Stimulated activated CD4-positive, alpha-beta T cell treated with anti-CD3 and anti-CD28 coated beads, TNF-alpha, amount 100 ng/mL, for 48 hours (primary cell): Measurements from ENCODE around the gene TRPV5.

Source experiments
- DNase-seq, 3 donors: peaks; one replicate each; pipeline ENCODE4 v3.0.0-alpha.2; 2020; ENCODE audit warnings: low read depth in 3 of 3

The TRPV5 gene

DNA sequence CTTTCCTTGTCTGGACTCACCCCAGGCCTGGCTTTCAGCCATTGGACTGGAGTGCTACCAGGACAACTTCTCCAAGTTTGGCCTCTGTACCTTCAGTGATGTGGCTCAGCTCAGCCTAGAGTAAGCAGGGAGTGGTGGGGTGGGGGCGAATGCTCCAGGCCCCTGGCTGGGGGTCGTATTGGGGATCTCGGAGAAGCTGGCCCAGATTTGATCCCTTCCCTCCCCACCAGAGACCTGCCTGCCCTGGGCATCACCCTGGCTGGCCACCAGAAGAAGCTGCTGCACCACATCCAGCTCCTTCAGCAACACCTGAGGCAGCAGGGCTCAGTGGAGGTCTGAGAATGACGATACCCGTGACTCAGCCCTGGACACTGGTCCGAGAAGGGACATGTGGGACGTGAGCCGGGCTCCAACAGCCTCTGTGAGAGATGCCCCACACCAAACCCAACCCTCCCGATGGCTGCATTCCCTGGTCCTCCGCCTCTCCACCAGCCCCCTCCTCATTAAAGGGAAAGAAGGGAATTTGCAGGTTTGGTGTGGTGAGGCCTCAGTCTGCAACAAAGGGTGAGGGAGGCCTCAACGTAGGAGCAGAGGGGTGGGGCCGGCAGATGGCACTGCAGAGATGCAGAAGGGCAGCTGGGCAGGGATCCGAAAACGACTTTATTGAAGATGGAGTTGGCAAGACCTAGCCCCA is 62.8 kb downstream of the TRPV5 start:
- no peak for DNase-seq

DNA sequence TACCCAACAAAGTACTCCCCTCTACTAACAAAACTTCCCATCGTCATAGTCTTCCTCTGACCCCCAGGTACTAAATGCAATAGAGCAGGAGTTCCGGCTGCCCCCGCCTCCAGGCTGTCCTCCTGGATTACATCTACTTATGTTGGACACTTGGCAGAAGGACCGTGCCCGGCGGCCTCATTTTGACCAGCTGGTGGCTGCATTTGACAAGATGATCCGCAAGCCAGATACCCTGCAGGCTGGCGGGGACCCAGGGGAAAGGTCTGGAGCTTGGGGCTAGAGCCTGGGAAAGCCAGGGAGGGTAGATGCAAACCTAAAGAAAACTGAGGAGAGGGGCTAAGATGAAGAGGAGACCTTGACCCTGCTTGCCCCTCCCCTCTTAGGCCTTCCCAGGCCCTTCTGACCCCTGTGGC is 63.4 kb downstream of the TRPV5 start:
- DNase-seq: no peak

DNA sequence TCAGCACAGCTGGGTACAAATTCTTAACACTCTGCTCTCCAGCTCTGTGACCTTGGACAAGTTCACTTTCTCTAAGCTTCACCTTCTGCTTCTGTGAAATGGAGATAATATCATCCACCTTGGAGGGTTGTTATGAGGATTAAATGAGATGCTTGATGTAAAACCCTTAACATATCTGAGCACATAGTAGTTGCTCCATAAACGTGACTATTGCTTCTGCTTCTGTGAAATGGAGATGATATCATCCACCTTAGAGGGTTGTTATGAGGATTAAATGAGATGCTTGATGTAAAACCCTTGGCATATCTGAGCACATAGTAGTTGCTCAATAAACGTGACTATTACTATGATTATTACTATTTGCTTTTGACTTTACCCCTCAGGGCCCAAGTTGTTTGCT is 64.1 kb downstream of the TRPV5 start:
- DNase-seq: no peak

DNA sequence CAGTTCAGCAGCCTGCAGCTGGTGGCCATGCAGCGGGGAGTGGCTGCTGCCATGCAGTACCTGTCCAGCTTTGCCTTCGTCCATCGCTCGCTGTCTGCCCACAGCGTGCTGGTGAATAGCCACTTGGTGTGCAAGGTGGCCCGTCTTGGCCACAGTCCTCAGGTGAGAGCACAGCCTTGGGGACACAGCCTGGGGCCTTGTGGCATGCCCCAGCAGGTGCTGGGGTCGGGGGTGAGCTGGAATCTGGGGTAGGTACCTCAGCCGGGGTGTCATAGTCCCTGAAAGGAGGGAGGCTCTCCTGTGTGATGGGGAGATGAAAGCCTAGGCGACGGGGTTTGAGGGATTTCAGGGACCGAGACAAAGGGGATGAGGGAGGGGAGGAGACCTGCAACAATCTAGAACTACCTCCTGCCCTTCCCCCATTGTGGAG is 64.5 kb downstream of the TRPV5 start:
- no peak for DNase-seq

DNA sequence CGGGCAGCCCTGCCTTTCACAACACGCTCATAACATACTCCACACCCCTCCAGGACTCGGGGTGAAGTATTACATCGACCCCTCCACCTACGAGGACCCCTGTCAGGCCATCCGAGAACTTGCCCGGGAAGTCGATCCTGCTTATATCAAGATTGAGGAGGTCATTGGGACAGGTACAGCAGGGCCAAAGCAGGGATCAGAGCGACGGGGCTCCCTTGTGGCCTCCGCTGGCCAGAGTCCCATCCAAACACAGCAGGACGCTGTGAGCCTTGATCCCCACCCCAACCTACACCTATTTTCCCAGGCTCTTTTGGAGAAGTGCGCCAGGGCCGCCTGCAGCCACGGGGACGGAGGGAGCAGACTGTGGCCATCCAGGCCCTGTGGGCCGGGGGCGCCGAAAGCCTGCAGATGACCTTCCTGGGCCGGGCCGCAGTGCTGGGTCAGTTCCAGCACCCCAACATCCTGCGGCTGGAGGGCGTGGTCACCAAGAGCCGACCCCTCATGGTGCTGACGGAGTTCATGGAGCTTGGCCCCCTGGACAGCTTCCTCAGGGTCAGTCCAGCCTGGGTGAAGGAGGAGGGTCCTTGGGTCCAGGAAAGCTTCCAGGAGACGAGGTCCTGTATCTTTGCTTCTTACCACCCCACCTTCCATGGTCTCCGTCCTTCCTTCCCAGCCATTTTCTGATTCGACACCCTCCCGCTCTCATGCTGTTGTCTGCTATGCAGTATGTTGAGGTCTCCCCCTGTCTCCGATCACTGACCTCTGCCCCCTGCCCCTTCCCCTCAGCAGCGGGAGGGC is 65.2 kb downstream of the TRPV5 start:
- no peak for DNase-seq

DNA sequence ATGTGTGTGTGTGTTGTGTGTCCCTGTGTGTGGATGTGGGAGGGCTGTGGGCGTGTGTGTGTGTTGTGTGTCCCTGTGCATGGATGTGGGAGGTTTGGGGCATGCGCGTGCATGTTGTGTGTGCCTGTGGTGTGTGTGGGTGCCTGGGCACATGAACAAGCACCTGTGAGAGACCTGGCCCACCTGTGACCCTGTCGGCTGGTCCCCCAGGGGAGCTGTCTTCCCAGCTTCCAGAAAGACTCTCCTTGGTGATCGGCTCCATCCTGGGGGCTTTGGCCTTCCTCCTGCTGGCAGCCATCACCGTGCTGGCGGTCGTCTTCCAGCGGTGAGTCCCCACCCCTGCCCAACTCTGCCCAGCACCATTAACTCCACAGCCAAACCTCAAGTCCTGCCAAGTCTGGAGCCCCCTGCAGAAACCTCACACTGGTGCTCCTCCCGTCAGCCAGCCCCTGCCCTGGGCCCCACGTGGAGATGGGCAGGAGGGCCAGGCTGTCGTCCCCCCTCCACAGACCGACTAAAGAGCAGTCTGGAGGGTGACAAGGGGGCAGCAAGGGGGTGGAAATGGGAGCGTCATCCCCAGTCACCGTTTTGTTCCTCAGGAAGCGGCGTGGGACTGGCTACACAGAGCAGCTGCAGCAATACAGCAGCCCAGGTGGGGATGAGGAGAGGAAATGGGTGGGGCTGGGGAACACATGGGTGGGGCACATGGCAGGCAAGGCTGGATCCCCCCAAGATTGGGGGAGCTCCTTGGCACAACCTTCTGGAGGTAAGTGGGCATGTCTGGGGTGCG is 66.0 kb downstream of the TRPV5 start:
- no peak for DNase-seq

DNA sequence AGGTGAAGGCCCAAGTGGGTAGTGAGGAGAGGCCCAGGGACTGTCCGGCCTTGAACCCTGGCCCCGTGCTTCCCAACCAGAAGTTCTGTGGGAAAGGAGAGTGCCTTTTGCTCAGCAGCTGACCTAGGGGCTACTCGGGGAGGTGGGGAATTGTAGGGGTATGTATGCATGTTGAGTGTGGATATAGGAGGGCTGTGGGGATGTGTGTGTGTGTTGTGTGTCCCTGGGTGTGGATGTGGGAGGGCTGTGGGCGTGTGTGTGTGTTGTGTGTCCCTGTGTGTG is 66.5 kb downstream of the TRPV5 start:
- no peak for DNase-seq

DNA sequence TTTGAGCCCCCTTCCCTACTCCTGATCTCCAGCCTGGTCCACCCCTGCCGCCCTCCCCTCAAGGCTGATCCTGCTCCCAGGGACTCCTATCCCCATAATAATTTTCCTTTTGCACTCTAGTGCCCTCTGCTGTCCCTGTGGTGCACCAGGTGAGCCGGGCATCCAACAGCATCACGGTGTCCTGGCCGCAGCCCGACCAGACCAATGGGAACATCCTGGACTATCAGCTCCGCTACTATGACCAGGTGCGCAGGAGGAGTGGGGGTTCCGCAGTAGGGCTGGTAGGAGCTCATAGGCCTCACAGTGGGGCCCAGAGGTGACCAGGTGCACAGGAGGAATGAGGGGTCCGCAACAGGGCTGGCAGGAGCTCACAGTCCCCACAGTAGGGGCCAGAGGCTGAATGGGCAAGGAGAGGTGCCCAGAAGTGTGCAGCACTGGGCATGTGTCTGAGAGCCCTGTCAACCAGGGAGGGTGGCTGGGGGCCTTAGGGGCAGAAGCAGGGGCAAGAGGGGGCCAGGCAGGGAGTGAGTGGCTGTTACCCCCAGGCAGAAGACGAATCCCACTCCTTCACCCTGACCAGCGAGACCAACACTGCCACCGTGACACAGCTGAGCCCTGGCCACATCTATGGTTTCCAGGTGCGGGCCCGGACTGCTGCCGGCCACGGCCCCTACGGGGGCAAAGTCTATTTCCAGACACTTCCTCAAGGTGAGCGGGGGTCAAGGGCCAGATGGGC is 67.0 kb downstream of the TRPV5 start:
- no peak for DNase-seq

DNA sequence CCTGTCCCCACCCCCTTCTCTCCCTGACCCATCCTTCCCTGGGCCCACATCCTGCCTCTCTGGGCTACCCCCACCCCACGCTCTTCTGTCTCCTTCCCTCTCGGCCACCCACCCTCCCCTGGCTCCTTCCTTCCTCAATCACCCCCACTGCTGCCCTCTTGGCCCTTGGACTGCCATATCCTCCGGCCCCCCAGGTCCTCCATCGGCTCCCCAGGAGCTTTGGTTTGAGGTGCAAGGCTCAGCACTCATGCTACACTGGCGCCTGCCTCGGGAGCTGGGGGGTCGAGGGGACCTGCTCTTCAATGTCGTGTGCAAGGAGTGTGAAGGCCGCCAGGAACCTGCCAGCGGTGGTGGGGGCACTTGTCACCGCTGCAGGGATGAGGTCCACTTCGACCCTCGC is 67.8 kb downstream of the TRPV5 start:
- no peak for DNase-seq

DNA sequence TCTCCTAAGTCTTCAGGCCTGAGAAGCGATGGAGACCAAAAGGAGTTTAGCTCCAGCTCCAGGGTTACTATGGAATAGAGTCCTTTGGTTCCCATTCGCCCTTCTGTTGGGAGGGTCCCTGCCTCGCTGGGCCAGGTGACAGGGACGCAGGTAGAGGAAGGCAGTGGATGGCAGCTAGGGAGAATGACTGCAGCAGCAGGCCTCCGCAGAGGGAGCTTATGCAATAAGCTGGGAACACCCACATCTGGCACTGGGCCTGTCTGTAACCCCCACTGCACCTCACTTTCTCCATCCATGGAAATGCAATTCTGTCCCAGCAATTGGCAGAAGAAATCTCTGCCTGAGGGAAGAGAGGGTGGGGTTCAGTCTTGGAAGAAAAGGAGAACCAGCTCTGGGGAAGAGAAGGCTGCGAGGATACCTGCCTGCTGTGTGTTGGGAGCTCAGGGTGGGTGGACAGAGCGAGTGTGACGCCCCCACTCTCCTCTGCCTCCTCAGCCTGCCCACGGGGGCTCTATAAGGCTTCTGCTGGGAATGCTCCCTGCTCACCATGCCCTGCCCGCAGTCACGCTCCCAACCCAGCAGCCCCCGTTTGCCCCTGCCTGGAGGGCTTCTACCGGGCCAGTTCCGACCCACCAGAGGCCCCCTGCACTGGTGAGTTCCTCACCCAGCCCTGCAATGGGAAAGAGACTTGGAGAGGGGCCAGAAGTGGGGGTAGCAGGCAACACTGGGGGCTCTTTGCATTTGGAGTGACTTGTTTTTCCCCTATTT is 68.4 kb downstream of the TRPV5 start:
- DNase-seq: no peak

DNA sequence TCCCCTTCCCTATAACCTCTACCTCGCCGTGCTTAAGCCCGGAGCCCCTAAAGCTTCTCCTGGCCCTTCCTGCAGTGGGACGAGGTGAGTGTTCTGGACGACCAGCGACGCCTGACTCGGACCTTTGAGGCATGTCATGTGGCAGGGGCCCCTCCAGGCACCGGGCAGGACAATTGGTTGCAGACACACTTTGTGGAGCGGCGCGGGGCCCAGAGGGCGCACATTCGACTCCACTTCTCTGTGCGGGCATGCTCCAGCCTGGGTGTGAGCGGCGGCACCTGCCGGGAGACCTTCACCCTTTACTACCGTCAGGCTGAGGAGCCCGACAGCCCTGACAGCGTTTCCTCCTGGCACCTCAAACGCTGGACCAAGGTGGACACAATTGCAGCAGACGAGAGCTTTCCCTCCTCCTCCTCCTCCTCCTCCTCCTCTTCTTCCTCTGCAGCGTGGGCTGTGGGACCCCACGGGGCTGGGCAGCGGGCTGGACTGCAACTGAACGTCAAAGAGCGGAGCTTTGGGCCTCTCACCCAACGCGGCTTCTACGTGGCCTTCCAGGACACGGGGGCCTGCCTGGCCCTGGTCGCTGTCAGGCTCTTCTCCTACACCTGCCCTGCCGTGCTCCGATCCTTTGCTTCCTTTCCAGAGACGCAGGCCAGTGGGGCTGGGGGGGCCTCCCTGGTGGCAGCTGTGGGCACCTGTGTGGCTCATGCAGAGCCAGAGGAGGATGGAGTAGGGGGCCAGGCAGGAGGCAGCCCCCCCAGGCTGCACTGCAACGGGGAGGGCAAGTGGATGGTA is 69.5 kb downstream of the TRPV5 start:
- no peak for DNase-seq

DNA sequence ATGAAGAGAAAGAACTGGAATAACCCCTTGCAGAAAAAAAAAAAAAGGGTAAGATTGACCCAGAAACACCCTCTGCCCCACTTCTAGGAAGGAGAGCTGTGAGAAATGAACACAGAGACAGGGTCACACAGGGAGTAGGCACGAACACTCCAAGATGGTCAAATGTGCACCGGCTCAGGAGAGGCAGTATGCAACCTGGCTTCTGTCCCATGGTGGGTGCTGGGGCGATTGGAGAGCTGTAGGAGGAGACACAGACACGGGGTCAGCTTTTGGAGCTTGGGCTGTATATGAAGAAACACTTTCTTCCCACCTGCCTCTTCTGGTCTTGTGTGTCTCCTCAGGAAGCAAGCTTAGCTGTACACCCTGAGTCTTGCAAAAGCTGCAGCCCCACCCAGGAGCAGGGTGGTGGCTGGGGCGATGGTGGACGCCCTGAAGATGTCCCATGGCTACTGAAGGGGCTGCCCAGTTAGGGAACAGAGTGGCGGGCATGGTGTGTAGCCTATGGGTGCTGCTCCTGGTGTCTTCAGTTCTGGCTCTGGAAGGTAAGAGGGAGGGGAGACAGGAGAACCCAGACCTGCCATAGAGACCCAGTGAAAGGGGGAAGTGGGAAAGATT is 70.7 kb downstream of the TRPV5 start:
- DNase-seq: no peak

DNA sequence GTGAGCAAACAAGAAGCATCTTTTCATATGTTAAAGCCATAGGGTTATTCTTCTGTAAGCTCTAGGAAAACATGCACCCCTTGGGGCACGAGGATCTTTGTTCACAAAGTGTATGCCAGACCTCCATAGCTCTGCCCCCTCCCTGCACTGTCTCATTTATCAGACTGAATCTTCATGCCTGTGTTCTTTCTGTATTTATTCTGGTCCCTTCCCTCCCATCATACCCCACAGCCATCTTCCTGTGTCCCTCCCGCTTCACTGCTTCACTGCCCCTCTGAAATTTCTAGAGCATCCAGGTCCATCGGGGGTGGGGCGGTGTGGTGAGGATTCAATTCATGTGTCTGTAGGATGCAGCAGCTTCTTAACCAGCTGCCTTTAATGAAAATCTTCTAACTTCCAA is 71.2 kb downstream of the TRPV5 start:
- no peak for DNase-seq

DNA sequence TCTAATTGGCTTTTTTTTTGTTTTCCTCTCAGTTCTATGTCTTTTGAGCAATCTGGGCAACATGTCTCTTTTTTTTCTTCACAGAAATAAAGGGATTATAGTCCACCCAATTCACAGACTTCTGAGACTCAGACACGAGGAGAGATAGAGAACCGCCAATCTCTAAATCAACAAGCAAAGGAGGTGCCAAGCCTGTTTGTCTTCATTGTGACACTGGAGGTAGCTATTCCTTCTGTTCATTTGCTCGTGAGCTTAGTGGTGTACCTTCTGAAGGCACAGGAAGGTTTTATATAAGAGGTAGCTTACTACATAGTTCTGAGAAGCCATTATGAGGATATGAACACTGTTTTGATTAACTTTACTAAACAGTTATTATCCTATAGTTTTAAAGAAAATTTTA is 72.6 kb downstream of the TRPV5 start:
- DNase-seq: no peak

DNA sequence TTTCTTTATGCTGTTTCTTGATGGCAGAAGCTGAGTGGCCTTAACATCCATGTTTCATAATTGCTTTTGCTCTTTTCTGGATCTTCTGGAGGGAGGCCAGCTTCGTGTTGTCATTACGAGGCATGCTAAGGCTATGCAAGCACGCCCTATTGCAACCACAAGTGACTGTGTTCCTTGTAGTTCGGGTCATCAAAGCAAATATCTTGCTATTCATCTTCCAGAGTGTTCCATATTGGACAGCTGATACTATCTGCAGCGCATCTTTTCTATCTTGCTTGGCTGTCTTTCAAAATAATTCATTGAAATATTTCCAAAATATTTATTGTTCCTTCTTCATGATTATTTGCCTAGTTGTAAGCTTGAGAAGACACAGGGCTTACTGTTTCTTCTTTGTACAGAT is 73.7 kb downstream of the TRPV5 start:
- DNase-seq: no peak

DNA sequence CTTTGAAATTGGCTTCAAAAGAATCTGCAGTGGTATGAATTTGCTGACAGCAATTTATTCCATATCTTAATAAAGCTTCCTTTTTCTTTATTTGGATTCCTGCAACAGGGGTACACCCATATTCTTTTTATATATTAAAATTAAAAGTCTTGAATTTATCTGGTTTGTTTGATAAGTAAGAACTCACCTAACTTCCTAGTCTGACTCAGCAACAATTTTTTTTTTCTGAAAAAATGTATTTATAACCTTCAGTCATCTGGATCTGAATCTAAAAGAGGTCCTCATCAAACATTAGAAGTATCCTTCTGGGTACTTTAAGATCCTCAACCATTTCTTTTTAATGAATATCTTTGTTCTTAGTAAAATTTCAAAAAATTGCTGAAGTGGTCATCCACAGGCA is 74.1 kb downstream of the TRPV5 start:
- DNase-seq: no peak
